SK-N-SH treated with all-trans-retinoic acid at 6 μM for 48 hours (cell line): ENCODE results near the gene DLG2.

ENCODE experiments used
- ATAC-seq: fragments of 200-7000 bp; cut with Tn5 transposase; 3 replicates; pipeline ENCODE4 v1.9.1; 2020; ENCODE audit warnings: mild to moderate bottlenecking, moderate library complexity
- ARNTL ChIP-seq: fragments of 450-650 bp; formaldehyde crosslinking; IDR thresholded peaks from 2 replicates; pipeline ENCODE4 v1.5.0; 2020; ENCODE audit warnings: low read depth, mild to moderate bottlenecking, moderate library complexity, borderline replicate concordance
- CREB5 ChIP-seq: fragments of 250-450 bp; sonication (Bioruptor Pico); IDR thresholded peaks from 2 replicates; pipeline ENCODE4 v1.5.1; 2020; ENCODE audit warnings: low read depth, mild to moderate bottlenecking, moderate library complexity
- CSDC2 ChIP-seq: fragments of 250-450 bp; sonication (Bioruptor Pico); IDR thresholded peaks from 2 replicates; pipeline ENCODE4 v1.5.0; 2020; ENCODE audit warnings: mild to moderate bottlenecking, moderate library complexity
- ESRRG ChIP-seq: fragments of 250-450 bp; sonication (Bioruptor Pico); IDR thresholded peaks from 2 replicates; pipeline ENCODE4 v1.6.1; 2021; ENCODE audit warnings: mild to moderate bottlenecking
- GLIS3 ChIP-seq: fragments of 250-450 bp; sonication (Bioruptor Pico); IDR thresholded peaks from 2 replicates; pipeline ENCODE4 v1.5.0; 2020; ENCODE audit warnings: mild to moderate bottlenecking, moderate library complexity
- OSR1 ChIP-seq: fragments of 250-450 bp; sonication (Bioruptor Pico); IDR thresholded peaks from 2 replicates; pipeline ENCODE4 v1.8.0; 2022; ENCODE audit warnings: moderate library complexity, mild to moderate bottlenecking, inconsistent platforms
- PATZ1 ChIP-seq: fragments of 250-450 bp; sonication (Bioruptor Pico); IDR thresholded peaks from 2 replicates; pipeline ENCODE4 v1.8.0; 2020; ENCODE audit warnings: mild to moderate bottlenecking, moderate library complexity, borderline replicate concordance
- POU6F1 ChIP-seq: fragments of 250-450 bp; sonication (Bioruptor Pico); IDR thresholded peaks from 2 replicates; pipeline ENCODE4 v1.8.0; 2021; ENCODE audit warnings: low read depth, mild to moderate bottlenecking, moderate library complexity, borderline replicate concordance
- PPARA ChIP-seq: fragments of 250-450 bp; sonication (Bioruptor Pico); IDR thresholded peaks from 2 replicates; pipeline ENCODE4 v1.5.0; 2020; ENCODE audit warnings: mild to moderate bottlenecking, borderline replicate concordance
- RARB ChIP-seq: fragments of 250-450 bp; sonication (Bioruptor Pico); IDR thresholded peaks from 2 replicates; pipeline ENCODE4 v1.8.0; 2021; ENCODE audit warnings: mild to moderate bottlenecking, moderate library complexity
- SNAI2 ChIP-seq: fragments of 250-450 bp; sonication (Bioruptor Pico); IDR thresholded peaks from 2 replicates; pipeline ENCODE4 v1.5.0; 2020; ENCODE audit warnings: mild to moderate bottlenecking, moderate library complexity
- TCF4 ChIP-seq: fragments of 250-450 bp; sonication (Bioruptor Pico); IDR thresholded peaks from 2 replicates; pipeline ENCODE4 v1.8.0; 2021; ENCODE audit warnings: mild to moderate bottlenecking, moderate library complexity, borderline replicate concordance
- TOX ChIP-seq: fragments of 250-450 bp; sonication (Bioruptor Pico); IDR thresholded peaks from 2 replicates; pipeline ENCODE4 v1.8.0; 2021; ENCODE audit warnings: mild to moderate bottlenecking, moderate library complexity, borderline replicate concordance
- ZC3H10 ChIP-seq: fragments of 250-450 bp; sonication (Bioruptor Pico); IDR thresholded peaks from 2 replicates; pipeline ENCODE4 v1.5.1; 2021; ENCODE audit warnings: mild to moderate bottlenecking, moderate library complexity
- ZFP3 ChIP-seq: fragments of 250-450 bp; sonication (Bioruptor Pico); IDR thresholded peaks from 2 replicates; pipeline ENCODE4 v1.5.0; 2020; ENCODE audit warnings: mild to moderate bottlenecking, moderate library complexity
- ZFP30 ChIP-seq: fragments of 450-650 bp; formaldehyde crosslinking; IDR thresholded peaks from 2 replicates; pipeline ENCODE4 v1.5.0; 2022; ENCODE audit warnings: mild to moderate bottlenecking, moderate library complexity
- ZNF565 ChIP-seq: fragments of 450-650 bp; formaldehyde crosslinking; conservative IDR thresholded peaks from 2 replicates; pipeline ENCODE4 v1.5.0; 2020; ENCODE audit warnings: low read depth, mild to moderate bottlenecking, moderate library complexity
- ZNF8 ChIP-seq: fragments of 450-650 bp; formaldehyde crosslinking; IDR thresholded peaks from 2 replicates; pipeline ENCODE4 v1.5.0; 2020; ENCODE audit warnings: mild to moderate bottlenecking, moderate library complexity
- TF ChIP-seq, protein P1 (sequence below): fragments of 250-450 bp; sonication (Bioruptor Pico); IDR thresholded peaks from 2 replicates; pipeline ENCODE4 v1.5.1; 2021; ENCODE audit warnings: mild to moderate bottlenecking, moderate library complexity
- TF ChIP-seq, protein P2 (sequence below): fragments of 250-450 bp; sonication (Bioruptor Pico); IDR thresholded peaks from 2 replicates; pipeline ENCODE4 v1.5.0; 2020; ENCODE audit warnings: mild to moderate bottlenecking, moderate library complexity

Gene DLG2

GRCh38 chr11:84894666-84895065 lies 732.5 kb downstream of the DLG2 start:
- no peak for TF ChIP-seq SNAI2 (CRISPR knock-in tag)
- no peak for TF ChIP-seq ARNTL (CRISPR knock-in tag)
- TF ChIP-seq, protein P1, sequence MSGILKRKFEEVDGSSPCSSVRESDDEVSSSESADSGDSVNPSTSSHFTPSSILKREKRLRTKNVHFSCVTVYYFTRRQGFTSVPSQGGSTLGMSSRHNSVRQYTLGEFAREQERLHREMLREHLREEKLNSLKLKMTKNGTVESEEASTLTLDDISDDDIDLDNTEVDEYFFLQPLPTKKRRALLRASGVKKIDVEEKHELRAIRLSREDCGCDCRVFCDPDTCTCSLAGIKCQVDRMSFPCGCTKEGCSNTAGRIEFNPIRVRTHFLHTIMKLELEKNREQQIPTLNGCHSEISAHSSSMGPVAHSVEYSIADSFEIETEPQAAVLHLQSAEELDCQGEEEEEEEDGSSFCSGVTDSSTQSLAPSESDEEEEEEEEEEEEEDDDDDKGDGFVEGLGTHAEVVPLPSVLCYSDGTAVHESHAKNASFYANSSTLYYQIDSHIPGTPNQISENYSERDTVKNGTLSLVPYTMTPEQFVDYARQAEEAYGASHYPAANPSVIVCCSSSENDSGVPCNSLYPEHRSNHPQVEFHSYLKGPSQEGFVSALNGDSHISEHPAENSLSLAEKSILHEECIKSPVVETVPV (CRISPR knock-in tag), result no peak
- TF ChIP-seq ZFP3, result no peak
- TF ChIP-seq, protein P2, sequence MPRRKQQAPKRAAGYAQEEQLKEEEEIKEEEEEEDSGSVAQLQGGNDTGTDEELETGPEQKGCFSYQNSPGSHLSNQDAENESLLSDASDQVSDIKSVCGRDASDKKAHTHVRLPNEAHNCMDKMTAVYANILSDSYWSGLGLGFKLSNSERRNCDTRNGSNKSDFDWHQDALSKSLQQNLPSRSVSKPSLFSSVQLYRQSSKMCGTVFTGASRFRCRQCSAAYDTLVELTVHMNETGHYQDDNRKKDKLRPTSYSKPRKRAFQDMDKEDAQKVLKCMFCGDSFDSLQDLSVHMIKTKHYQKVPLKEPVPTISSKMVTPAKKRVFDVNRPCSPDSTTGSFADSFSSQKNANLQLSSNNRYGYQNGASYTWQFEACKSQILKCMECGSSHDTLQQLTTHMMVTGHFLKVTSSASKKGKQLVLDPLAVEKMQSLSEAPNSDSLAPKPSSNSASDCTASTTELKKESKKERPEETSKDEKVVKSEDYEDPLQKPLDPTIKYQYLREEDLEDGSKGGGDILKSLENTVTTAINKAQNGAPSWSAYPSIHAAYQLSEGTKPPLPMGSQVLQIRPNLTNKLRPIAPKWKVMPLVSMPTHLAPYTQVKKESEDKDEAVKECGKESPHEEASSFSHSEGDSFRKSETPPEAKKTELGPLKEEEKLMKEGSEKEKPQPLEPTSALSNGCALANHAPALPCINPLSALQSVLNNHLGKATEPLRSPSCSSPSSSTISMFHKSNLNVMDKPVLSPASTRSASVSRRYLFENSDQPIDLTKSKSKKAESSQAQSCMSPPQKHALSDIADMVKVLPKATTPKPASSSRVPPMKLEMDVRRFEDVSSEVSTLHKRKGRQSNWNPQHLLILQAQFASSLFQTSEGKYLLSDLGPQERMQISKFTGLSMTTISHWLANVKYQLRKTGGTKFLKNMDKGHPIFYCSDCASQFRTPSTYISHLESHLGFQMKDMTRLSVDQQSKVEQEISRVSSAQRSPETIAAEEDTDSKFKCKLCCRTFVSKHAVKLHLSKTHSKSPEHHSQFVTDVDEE (CRISPR knock-in tag), result no peak
- no peak for TF ChIP-seq RARB
- no peak for TF ChIP-seq GLIS3 (CRISPR knock-in tag)
- TF ChIP-seq TCF4 (CRISPR knock-in tag), result no peak
- TF ChIP-seq ZFP30, result no peak
- TF ChIP-seq, all 23 proteins: peak for 0
- no peak for ATAC-seq

DNA sequence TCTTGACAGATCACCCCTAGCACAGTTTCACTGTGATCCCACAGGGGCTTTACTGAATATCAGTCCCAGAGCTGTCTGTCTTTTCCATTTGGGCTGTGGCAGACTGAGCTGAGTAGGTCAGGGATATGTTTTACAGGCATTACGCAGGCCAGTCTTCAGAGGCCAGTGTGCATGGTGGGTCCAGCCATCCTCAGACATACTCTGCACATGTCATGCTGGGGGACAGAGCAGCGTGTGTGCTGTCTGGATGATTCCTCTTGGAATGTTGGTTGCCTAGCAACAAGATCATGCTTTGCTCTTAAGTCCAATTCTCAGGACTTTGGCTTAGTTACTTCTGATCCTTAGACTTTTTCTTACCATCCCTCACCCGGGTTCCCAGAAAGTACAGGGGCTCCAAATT lies 736.5 kb downstream of the DLG2 start:
- TF ChIP-seq ESRRG (CRISPR knock-in tag) (no peak), PATZ1 (CRISPR knock-in tag) (no peak), CREB5 (CRISPR knock-in tag) (no peak), TOX (CRISPR knock-in tag) (no peak), ZFP30 (no peak), POU6F1 (CRISPR knock-in tag) (no peak), ZNF8 (no peak), ARNTL (CRISPR knock-in tag) (no peak), GLIS3 (CRISPR knock-in tag) (no peak), PPARA (CRISPR knock-in tag) (no peak), CSDC2 (no peak), OSR1 (CRISPR knock-in tag) (no peak), ZNF565 (no peak), ZC3H10 (CRISPR knock-in tag) (no peak)
- TF ChIP-seq, protein P2 (CRISPR knock-in tag), result no peak
- TF ChIP-seq, protein P1 (CRISPR knock-in tag), result no peak
- no peak for ATAC-seq
